ENCODE data around the gene DRD3. TPM values are rescaled to one million over a fixed set of nuclear protein-coding genes. Genes with fewer than 3 reads are reported as not detected.
A peak's percentile ranks its signal among the peaks of the same experiment; 100 is the strongest.

The DRD3 gene
- polyA plus RNA-seq, 1 of the 3 experiments (the other 2 are of a cell fraction): not detected

DNA sequence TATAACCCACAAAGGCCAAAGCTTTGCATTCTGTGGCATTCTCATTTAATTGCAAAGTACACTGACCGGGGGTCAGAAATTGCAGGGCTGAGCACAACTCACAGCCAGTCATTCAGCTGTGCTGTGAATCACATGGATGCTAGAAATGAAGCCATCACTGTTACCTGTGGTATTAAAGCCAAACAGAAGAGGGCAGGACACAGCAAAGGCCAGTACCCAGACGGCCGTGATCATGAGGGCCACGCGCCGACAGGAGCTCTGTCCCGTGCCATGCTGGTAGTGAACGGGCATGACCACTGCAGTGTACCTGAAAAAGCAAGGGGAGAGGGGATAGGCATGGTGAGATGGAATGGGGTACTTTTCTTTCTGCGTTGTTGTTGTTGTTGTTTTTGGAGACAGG, 31.6 kb downstream of the DRD3 start:
- ChIA-PET CTCF (no interaction called here), POLR2A (no interaction called here)
- DNase-seq: no peak
- Histone ChIP-seq H3K4me3 (ENCODE audit: low read depth in 2 of 2, low read length in 1 of 2) (no peak overlapping the region), H3K9me2 (no peaks in the 10 kb centered on the region), H3K9me3 (no peaks in the 10 kb centered on the region), H4K20me1 (ENCODE audit: insufficient read depth) (no peaks in the 10 kb centered on the region), H3K4me1 (ENCODE audit: control insufficient read depth in 1 of 2, insufficient read depth in 2 of 2, low read depth in 1 of 2, low read length in 1 of 2) (peaks cover 0 to 2% of the 10 kb centered on the region in 2 experiments; a peak in 3 of 4 replicates), H3K27ac (ENCODE audit: low read depth in 2 of 2, low read length in 1 of 2) (no peak overlapping the region), H2AFZ (ENCODE audit: low read depth) (no peak overlapping the region), H3K36me3 (replicated peaks in 1 of 2; ENCODE audit: control insufficient read depth in 1 of 2, insufficient read depth in 2 of 2, low read length in 1 of 2) (no peaks in the 10 kb centered on the region), H3K4me2 (no peak overlapping the region), H3K79me2 (ENCODE audit: insufficient read depth) (no peaks in the 10 kb centered on the region), H3K9ac (no peak overlapping the region), H3F3A (replicated peaks; ENCODE audit: insufficient read depth) (peaks cover 3% of the 10 kb centered on the region), H3K27me3 (ENCODE audit: insufficient read depth) (no peaks in the 10 kb centered on the region)
- WGBS (ENCODE audit: low lambda C conversion rate): 77% methylated on average over 9 of the region's 9 CpGs
- TF ChIP-seq POLR2AphosphoS5 (IDR thresholded peaks at IDR 0.05; ENCODE audit: low read depth, low read length): no peak
- TF ChIP-seq EP300 (IDR thresholded peaks at IDR 0.05; ENCODE audit: borderline replicate concordance in 1 of 2, low read depth in 1 of 2, low read length in 1 of 2): no peak
- TF ChIP-seq EZH2phosphoT487 (IDR thresholded peaks at IDR 0.05; ENCODE audit: borderline replicate concordance, low read depth): no peak
- no peak for TF ChIP-seq GABPA (IDR thresholded peaks at IDR 0.05; ENCODE audit: low read depth)
- TF ChIP-seq RCOR1 (IDR thresholded peaks at IDR 0.05; ENCODE audit: low read length): no peak
- TF ChIP-seq, protein P1, sequence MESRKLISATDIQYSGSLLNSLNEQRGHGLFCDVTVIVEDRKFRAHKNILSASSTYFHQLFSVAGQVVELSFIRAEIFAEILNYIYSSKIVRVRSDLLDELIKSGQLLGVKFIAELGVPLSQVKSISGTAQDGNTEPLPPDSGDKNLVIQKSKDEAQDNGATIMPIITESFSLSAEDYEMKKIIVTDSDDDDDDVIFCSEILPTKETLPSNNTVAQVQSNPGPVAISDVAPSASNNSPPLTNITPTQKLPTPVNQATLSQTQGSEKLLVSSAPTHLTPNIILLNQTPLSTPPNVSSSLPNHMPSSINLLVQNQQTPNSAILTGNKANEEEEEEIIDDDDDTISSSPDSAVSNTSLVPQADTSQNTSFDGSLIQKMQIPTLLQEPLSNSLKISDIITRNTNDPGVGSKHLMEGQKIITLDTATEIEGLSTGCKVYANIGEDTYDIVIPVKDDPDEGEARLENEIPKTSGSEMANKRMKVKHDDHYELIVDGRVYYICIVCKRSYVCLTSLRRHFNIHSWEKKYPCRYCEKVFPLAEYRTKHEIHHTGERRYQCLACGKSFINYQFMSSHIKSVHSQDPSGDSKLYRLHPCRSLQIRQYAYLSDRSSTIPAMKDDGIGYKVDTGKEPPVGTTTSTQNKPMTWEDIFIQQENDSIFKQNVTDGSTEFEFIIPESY (IDR thresholded peaks at IDR 0.05; ENCODE audit: borderline replicate concordance, low read depth): no peak
- no peak for TF ChIP-seq PBX3 (IDR thresholded peaks at IDR 0.05)
- no peak for TF ChIP-seq SMC3 (IDR thresholded peaks at IDR 0.05; ENCODE audit: low read depth, low read length)
- no peak for TF ChIP-seq MAX (IDR thresholded peaks at IDR 0.05; ENCODE audit: low read depth)

GRCh38 chr3:114144909-114145688, 33.8 kb downstream of the DRD3 start:
- H3F3A ChIP-seq (replicated peaks; ENCODE audit: insufficient read depth): peaks cover 3% of the 10 kb centered on the region
- H3K9ac ChIP-seq: no peak overlapping the region
- H3K4me1 ChIP-seq (ENCODE audit: control insufficient read depth in 1 of 2, insufficient read depth in 2 of 2, low read depth in 1 of 2, low read length in 1 of 2): no peaks in the 10 kb centered on the region; a peak in 3 of 4 replicates
- no peaks in the 10 kb centered on the region for H3K9me3 ChIP-seq
- no peaks in the 10 kb centered on the region for H3K36me3 ChIP-seq (replicated peaks in 1 of 2; ENCODE audit: control insufficient read depth in 1 of 2, insufficient read depth in 2 of 2, low read length in 1 of 2)
- no peaks in the 10 kb centered on the region for H4K20me1 ChIP-seq (ENCODE audit: insufficient read depth)
- H3K27me3 ChIP-seq (ENCODE audit: insufficient read depth): no peaks in the 10 kb centered on the region
- ChIA-PET CTCF (interaction anchor here (1.0 to 1.5 kb wide), 2 partner anchors 8 to 300 kb away, joined by 3 read pairs; no protein-coding TSS in a partner anchor), POLR2A (no interaction called here)
- peak overlapping the region; percentile 22; the same call in 1 of the 2 replicates for H2AFZ ChIP-seq (ENCODE audit: low read depth)
- no peak for DNase-seq
- no peak overlapping the region for H3K4me2 ChIP-seq
- H3K9me2 ChIP-seq: no peaks in the 10 kb centered on the region
- H3K79me2 ChIP-seq (ENCODE audit: insufficient read depth): no peaks in the 10 kb centered on the region
- H3K4me3 ChIP-seq (ENCODE audit: low read depth in 2 of 2, low read length in 1 of 2): no peak overlapping the region
- TF ChIP-seq RXRA (IDR thresholded peaks at IDR 0.05; ENCODE audit: borderline replicate concordance, low read depth) (no peak), NFIC (IDR thresholded peaks at IDR 0.05; ENCODE audit: borderline replicate concordance) (0 out of 2 replicates have a peak, but pooled peaks have one; percentile 14), JUND (IDR thresholded peaks at IDR 0.05) (0 out of 2 replicates have a peak, but pooled peaks have one; percentile 10), SIN3A (IDR thresholded peaks at IDR 0.05; ENCODE audit: borderline replicate concordance, low read depth, low read length) (no peak), MEF2A (IDR thresholded peaks at IDR 0.05; ENCODE audit: borderline replicate concordance, low read depth) (no peak), USF2 (IDR thresholded peaks at IDR 0.05; ENCODE audit: borderline replicate concordance, low read depth, low read length) (no peak), TCF12 (IDR thresholded peaks at IDR 0.05) (peak; percentile 21; the same call in 1 of the 2 replicates), FOSL2 (IDR thresholded peaks at IDR 0.05; ENCODE audit: borderline replicate concordance, low read depth) (peak; percentile 32; the same call in 1 of the 2 replicates), SMC3 (IDR thresholded peaks at IDR 0.05; ENCODE audit: low read depth, low read length) (no peak)
- WGBS (ENCODE audit: low lambda C conversion rate): 66% methylated on average over 7 of the region's 7 CpGs
- peak overlapping the region in 1 of 2 experiments; percentile 60; a peak in 2 of 4 replicates for H3K27ac ChIP-seq (ENCODE audit: low read depth in 2 of 2, low read length in 1 of 2)

All from SK-N-SH (cell line).